ENCODE measurements around the gene SMTN.
"Not testable (repeated sequence)": the region's sequence is repeated elsewhere in the genome, so short reads cannot be mapped to it uniquely, and the experiment has no call there.

Gene SMTN

DNA sequence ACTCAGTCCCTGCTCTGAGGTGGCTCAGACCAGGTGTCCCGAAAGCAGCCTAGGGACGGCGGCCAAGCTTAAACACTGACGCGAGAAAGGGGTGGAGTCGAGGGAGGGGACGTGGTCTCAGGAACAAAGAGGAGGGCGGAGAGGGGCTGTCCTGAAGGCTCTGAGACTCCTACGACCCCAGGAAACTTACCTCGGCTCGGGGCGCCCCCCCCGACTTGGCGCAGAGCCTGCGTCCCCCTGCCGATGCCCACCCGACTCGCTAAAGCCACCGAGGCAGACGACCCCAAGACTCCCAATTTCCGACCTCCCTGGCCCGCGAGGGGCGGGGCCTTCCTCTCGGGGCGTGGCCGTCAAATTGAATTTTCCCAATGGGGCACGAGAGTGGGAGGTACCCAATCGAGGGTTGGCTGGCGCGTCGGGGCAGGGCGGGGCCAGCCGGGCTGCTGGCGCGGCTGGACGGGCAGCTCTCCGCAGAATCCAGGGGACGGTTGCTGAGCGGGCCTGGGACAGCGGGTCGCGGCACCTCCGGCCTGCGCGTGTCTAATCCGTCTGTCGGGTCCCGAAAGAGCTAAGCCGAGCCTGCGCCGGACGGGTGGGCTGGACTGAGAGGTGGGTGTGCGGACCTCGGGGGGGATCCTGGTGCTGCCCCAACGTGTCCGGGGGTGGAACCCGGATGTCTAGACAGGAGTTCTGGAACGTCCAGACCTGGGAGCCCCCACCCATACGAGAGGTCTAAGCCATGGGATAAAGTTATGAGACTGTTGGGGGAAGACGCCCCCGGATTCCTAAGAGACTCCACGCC, at the start of gene SMTN:
TSS of gene SMTN (plus strand) at position 471 of the 802 bp plus-strand sequence. CDS start 1,941 bp downstream, outside the sequence.
- peak; percentile 88 for DNase-seq (ENCODE audit: low read depth)

DNA sequence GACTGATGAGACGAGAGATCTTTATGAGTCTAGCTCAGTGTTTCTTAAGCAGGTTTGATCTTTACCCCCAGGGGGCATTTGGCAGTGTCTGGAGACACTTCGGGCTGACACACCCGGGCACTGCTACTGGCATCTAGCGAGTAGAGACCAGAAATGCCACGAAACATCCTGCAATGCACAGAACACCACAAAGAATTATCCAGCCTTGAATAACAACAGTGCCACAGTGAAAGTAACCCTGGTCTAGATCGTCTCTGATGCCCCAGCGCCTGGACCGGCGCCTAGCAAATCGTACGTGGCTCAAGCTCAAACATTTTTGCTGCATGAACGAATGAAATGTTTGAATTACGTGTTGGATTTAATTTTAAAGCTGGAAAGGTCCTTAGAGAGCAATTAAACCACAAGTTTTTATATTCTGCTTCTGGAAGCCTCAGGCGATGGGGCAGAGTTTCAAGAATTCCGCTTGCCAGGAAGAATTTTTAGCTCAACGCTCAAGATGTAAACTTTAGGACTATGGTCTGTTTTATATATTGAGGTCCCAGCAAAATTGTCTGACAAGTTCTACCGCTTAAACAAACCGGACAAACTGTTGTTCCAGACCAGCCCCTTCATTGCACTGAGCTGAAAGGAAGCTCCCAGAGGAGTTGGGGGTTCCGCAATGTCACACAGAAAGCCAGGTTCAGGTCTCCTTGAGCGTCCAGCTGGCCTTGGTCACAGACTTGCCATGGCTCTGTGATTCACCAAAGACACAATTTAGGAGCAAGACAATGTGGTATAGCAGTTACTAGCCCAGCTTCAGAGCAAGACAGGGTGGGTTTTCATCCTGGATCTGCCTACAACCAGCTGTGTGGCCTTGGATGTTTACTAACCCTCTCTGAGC, 44.2 kb upstream of the SMTN start:
- DNase-seq (ENCODE audit: low read depth), result peak; percentile 47

DNA sequence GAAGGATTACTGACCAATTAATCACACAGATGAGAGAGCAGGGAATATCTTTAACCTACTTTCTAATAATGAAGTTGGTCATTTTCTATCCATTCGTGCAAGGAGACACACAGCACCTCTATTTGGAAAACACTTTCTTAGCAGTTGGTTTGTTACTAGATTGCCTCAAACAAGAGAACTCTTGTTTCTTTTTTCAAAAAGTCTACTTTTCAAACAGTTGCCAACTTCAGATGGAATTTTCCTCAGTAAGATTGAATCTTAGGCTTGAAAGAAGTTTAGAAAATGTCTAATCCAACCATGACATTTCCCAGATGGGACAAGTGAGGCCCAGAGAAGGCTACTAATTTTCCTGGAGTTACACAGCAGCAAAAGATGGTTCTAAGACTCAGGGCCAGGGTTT, 42.4 kb upstream of the SMTN start:
- DNase-seq (ENCODE audit: low read depth), result no peak

DNA sequence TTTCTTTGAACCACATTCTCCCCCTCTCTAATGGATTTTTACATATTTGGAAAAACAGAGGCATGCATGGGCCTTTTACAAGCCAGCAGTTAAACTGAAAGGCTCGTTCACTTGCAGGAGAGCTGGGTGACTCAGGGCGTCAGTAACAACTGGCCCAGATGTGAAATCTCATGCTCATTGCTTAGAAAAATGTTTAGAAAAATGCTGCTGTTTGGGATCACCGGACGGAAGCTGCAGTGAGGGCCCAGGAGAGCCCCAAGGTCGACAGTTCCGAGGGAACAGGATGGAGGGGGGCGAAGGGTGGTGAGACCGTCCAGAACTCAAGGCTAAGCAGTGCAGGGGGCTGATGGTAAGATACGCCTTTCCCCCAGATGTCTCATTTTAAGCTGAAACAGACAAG, 41.7 kb upstream of the SMTN start:
- DNase-seq (ENCODE audit: low read depth), result peak; percentile 39

DNA sequence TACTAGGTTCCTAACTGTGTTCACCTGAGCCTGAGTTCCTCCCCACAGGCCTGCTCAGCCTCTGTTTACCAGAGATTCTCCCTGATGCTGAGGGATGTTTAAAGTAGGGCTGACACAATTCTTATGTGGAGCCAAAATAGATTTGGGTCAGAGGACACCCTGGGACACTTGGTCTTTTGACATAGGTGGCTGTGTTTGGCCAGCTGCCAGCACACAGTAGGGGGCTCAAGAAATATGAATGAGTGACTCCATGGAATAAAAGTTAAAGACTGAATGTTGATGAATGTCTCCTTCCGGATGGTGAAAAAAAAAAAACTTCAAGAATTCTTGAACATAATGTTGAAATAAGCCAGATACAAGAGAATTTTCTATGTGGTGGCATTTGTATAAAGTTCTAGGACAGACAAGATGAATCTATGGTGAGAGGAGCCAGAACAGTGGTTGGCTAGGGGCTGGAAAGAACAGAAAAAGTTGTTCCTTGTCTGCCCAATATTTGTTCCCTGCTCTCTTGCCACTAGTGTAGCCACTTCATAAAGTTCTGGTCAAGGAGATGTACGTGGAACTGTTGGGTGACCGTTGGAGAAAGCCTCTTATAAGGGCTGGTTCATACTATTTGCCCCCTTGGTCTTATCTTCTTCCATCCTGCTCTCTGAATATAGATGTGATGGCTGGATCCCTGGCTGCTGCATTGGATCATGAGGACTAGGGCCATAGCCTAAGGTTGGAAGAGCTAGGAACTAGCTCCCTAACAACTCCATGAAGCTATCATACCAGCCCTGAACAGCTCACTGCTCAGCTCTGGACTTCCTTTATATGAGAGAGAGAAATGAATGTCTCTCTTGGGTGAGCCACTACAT, 40.3 kb upstream of the SMTN start:
- DNase-seq (ENCODE audit: low read depth), result no peak

DNA sequence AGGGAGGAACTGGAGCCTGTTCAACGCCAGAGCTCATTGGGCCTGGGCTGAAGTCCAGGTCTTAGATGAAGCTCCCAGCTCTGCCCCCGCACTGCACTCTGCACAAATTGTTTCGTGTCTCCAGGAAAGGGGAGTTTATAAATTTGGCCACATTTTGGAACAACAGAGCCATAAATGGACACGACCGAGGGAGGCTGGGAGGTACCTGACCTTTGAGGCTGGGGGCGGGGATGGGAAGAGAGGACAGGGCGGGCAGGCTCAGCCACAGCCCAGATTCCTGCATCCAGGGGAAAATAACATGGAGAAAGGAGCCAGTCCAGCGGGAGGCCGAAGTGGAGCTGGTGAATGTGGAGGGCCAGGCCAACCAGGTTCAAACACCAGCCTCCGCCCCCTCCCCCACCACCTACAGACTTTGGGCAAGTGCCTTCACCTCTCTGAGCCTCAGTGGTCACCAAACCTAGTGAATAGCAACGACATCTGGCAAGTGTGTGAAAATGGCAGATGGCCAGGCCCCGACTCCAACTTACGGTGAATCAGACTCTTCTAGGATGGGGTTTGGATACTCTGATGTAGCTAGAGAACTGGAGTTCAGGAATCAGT, 36.8 kb upstream of the SMTN start:
- DNase-seq (ENCODE audit: low read depth), result peak; percentile 57

DNA sequence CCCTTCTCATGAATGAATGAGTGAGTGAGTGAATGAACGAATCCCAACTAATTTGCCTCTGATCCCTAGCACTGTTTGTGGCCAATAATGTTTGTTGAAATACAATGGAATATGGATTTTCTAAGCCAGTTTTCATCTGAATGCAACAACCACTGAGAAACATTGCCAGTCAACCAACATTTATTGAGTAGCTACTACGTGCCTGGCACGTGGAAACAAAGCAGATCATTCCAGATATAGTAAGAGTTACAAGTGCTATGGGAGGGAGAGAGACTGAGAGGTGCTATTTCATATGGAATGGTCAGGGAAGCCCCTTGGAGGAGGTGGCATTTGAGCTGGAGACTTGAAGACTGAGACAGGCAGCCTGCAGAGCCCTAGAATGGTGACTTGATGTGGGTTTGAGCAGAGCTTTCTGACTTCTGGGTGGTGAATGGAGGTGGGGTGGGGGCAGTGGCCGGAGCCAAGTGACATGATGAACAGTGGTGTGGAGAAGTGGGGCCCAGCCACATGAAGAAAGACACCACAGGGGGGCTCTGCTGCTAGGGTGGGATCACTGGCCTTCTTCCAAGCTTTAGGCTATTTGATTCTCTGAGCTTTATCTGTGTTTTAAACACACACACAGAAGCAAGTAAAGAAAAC, 35.1 kb upstream of the SMTN start:
- DNase-seq (ENCODE audit: low read depth), result no peak

DNA sequence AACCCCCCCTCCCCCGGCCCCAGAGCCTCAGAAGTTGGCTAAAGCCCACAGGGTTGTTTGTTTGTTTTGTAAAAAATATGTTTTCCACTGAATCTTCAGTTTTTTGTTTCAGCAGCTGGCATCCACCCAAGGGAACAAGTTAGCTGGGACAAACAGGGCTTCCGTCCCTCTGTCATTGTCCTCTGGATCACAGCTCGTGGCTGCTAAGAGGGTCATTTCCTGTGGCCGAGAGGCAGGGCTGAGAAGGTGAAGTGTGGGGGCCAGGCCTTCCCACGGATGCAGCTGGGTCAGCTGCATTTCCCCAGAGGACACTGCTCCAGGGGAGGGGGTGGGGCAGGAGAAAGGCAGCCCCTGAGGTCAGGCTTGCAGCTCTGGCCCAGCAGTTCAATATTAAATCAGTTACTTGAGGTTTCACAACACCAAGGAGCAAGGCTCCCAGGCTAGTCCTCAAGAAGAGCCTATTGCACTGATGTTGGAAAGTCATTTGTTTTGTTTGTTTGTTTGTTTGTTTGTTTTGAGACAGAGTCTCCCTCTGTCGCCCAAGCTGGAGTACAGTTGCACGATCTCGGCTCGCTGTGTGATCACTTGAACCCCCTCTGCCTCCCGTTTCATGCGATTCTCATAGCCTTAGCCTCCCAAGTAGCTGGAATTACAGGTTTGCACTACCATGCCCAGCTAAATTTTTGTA, 34.4 kb upstream of the SMTN start:
- peak; percentile 44 for DNase-seq (ENCODE audit: low read depth)

DNA sequence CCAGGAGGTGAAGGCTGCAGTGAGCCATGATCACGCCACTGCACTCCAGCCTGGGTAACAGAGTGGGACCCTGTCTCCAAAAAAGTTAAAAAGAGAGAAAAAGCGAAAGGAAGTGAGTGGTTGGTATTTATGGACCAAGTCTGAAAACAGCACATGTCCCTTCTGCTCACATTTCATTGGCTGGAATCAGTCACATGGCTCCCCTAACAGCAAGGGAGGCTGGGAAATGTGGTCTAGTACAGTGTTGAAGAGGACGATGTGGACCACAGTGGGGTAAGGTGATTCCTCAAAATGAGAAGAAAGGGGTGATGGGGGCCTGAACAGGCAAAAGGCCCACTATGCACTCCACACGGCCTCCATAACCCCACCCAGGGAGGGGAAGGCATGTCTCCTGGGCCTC, 32.5 kb upstream of the SMTN start:
- no peak for DNase-seq (ENCODE audit: low read depth)

DNA sequence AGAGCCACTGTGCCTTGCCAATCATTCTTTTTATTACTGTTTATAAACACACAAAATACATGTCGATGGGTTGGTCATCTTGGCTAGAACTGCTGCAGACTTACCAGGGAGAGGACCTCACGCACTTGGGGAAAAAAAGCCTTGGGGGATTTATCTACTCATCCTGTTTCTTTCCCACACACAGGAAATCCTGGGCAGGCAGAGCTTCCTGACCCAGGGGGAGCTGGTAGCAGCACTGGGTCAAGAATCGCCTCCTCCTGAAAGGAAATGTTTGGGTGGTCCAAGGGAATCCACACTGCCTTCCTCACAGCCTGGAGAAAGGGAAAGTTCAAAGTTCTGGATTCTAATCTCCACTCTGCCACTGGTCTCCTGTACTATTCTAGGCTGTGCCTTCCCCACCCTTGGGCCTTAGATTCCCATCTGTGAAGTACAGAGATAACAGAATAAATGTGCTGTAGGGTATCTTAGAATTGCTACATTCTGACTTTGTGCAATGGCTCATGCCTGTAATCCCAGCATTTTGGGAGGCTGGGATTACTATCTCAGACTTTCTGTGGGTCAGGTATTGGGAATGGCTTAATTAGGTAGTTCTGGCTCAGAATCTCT, 31.2 kb upstream of the SMTN start:
- DNase-seq (ENCODE audit: low read depth), result no peak

DNA sequence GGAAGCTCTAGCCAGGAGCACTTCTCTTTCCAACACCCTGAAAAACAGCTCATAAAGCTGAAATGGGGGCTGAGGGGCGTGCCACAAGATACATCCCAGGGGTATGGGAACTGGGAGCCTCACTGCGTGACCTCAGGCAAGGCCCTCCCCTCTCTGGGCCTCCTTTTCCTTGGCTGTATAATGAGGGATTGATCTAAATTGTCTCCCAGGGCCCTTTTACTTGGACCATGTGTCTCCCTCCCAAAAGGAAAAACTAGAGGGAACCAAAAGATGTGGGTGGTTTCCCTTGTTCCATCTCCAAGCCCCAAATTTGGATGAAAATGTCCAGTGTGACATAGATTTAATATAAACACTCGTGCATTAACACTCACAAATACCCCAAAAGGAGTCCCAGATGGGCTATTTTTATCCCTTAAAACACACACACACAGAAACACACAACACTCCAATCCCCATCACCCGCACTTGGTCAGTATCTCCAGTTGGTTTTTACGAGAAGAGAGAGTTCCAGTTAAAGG, 25.9 kb upstream of the SMTN start:
- no peak for DNase-seq (ENCODE audit: low read depth)

DNA sequence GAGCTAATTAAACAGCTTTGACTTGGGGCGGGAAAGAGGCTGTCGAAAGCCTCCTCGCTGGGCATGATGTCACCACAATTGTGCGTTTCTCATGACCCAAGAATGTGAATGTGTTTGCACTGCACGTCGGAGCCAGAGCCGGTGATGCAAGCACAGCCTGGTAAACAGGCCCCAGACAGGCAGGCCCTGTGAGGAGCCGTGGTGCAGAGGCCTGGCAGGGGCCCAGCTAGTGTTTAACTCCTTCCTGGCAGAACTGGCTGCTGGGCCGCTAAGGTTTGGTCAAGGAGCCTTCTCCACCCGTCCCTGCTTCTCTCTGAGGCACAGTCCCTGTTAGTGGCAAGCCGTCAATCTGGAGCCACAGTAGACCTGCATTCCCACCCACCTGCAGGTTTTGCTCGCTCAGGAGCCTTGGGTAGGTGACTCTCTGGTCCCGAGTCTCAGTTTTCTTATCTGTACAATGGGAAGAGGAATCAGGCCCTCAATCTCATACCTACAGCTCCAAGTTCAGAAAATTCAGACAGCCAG, 25.4 kb upstream of the SMTN start:
- peak; percentile 100 for DNase-seq (ENCODE audit: low read depth)

DNA sequence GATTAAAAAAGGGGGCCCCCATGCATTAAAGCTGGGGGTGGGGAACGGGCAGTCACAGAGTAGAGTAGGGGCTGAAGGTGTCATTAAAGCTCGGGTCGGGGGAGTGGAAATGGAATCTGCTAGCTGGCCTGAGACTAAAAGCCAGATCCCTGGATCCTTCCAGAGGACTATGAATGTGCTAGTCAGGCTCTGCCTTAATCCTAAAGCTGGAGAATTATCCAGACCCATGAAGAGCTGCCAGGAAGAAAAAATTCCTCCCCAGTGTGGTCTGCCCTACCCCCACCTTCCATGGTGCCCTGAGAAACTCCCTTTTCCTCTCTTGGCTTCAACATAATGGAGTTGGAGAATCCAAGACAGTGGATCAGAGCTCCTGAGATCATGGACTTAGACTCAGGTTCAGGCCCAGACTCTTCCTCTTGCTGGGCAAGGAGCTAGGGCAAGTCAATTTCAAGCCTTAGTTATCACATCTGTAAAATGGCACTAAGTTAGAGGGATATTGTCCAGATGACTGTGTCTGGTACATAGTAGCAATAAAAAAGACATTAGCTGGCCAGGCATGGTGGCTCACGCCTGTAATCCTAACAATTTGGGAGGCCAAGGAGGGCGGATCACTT, 24.0 kb upstream of the SMTN start:
- DNase-seq (ENCODE audit: low read depth), result no peak

DNA sequence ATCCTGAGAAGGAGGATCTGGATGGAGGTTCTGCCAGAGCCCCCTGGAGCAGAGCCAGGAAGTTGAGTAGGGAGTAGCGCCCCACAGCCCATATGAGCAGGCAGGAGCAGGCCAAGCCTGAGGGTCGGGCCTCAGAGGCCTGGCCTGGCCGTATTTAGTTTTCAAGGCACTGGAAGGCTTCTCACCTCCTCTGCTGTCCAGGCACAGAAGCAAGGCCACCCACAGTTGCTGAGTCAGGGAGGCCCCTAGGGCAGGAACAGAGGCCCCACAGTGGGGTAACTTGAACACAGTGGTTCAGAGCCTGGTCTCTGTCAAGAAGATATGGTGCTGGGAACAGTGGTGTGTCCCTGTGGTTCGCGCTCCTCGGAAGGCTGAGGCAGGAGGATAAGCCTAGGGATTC, 21.5 kb upstream of the SMTN start:
- DNase-seq (ENCODE audit: low read depth), result not testable (repeated sequence)

DNA sequence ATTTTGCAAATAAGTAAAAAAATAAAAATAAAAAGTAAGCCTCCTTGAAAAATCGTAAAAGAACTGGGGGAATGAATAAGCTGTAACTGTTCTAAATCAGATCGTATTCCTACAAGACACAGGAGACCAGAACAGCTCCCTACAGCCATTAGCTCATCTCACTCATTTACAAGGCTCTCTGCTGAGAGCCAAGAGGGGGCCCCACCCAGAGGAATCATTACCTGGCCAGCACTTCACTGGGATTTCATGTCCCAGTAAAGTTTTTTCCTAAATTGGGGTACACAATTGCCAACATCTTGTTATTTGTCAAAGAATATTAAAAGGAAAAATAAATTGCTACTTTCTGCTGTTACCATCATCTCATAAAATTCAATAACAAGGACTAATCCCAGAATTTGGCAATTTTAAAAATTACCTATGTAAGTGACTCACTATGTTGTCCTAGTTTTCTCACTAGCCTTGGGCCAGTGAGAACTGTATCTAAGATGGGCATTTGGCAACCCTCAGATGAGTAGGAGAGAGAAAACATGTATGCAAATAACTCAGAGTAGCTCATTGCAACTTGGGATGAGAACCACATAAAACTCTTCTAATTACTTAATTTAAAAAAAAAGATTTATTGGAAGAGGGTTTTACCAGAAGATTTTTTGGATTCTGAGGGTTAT, 18.4 kb upstream of the SMTN start:
- DNase-seq (ENCODE audit: low read depth), result peak; percentile 30

DNA sequence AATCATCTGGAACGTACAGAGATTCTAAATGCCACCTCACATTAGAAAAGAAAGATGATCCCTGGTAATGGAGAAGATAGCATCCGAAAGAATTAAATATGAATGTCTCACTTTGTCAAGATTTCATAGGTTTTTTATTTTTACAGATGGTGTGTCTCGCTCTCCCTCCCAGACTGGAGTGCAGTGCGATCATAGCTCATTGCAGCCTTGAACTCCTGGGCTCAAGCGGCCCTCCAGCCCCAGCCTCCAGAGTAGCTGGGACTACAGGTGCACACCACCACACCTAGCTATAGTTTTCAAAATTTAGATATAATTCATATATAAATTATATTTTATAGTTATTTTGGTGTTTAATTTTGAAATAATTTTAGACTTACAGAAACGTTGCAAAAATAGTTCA, 16.7 kb upstream of the SMTN start:
- no peak for DNase-seq (ENCODE audit: low read depth)

DNA sequence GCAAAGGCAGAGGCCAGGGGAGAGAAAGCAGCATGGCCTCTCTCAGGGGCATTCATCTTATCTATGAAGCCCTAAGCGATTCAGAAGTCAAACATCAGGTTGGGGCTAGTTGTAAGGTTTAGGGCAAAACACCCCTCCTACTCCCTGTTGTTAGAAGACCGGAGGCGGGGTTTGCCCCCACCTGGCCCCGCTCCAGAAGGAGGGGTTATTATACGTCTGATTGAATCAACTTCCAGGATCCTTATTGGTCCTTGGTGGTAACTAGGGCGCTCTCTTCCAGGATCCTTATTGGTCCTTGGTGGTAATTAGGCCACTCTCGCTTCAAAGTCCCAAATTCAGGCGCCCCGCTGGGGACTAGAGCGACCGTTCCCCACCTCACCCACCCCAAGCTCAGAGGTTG, 12.1 kb upstream of the SMTN start:
- DNase-seq (ENCODE audit: low read depth), result no peak

DNA sequence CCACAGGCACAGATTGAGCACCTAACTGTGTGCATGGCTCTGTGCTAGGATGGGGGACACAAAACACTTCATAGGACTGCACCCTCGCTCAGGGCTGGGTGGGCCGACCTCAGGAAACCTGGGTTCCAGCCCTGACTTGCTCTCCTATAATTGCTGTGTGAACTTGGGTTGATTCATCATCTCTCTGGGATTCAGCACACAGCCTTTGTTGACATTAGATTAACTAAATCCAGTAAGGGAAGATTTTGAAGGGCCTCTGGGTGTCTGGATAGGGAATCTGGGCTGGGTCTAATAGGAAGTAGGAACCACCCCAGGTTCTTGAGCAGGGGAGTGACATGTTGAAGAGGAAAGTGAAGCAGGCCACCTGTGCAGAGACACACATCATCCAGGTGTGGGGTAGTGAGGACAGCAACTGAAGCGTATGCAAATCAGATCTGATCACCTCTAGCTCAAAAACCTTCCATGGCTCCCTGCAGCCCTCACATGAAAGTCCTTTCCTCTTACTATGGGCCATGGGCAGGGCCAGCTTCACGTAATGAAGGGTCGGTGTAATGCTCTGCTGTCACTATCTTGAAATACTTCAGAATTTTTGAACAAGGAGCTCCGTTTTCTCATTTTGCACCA, 11.3 kb upstream of the SMTN start:
- DNase-seq (ENCODE audit: low read depth), result not testable (repeated sequence)

Data from iris pigment epithelial cell (primary cell).